Endothelial cell (in vitro differentiated cells): ENCODE results near the gene ARHGAP26. TPM values are rescaled to one million over a fixed set of nuclear protein-coding genes. Genes with fewer than 3 reads are reported as not detected.

Experiments
- DNase-seq: peaks from one replicate; pipeline ENCODE4 v3.0.0; 2021; ENCODE audit warnings: low spot score
- H3K27ac Mint-ChIP-seq: one replicate; pipeline ENCODE4 v1.8.0; 2021; ENCODE audit warnings: mixed read lengths, inconsistent platforms; ENCODE audit not compliant: unreplicated experiment
- H3K27me3 Mint-ChIP-seq: one replicate; pipeline ENCODE4 v1.8.0; 2021; ENCODE audit warnings: mild to moderate bottlenecking, moderate library complexity, mixed read lengths, inconsistent platforms; ENCODE audit not compliant: unreplicated experiment
- H3K36me3 Mint-ChIP-seq: one replicate; pipeline ENCODE4 v1.8.0; 2021; ENCODE audit warnings: mild to moderate bottlenecking, low read depth, mixed read lengths, inconsistent platforms; ENCODE audit not compliant: unreplicated experiment
- H3K4me1 Mint-ChIP-seq: one replicate; pipeline ENCODE4 v1.8.0; 2021; ENCODE audit warnings: mild to moderate bottlenecking, mixed read lengths, inconsistent platforms; ENCODE audit not compliant: unreplicated experiment
- H3K4me3 Mint-ChIP-seq: one replicate; pipeline ENCODE4 v1.8.0; 2021; ENCODE audit warnings: mild to moderate bottlenecking, mixed read lengths, inconsistent platforms; ENCODE audit not compliant: unreplicated experiment
- H3K9me3 Mint-ChIP-seq: one replicate; pipeline ENCODE4 v1.8.0; 2021; ENCODE audit warnings: mixed read lengths, inconsistent platforms; ENCODE audit not compliant: unreplicated experiment
- total RNA-seq: library from RNA; stranded (reverse); fragmentation: NEBNext Ultra II Directional; extraction: Animal tissue kit (Norgen Biotek cat#: 25700); gene quantifications from one replicate; pipeline ENCODE4 v1.2.1, GENCODE V29; 2021; ENCODE audit not compliant: unreplicated experiment
- TF ChIP-seq, protein P1 (sequence below): fragments of 200-600 bp; sonication (generic); IDR thresholded peaks from one replicate; pipeline ENCODE4 v1.5.0; 2021; ENCODE audit warnings: antibody characterized with exemption; ENCODE audit not compliant: unreplicated experiment

The ARHGAP26 gene
- total RNA-seq, 1 donor from 2014 or later = 81.5 TPM

DNA sequence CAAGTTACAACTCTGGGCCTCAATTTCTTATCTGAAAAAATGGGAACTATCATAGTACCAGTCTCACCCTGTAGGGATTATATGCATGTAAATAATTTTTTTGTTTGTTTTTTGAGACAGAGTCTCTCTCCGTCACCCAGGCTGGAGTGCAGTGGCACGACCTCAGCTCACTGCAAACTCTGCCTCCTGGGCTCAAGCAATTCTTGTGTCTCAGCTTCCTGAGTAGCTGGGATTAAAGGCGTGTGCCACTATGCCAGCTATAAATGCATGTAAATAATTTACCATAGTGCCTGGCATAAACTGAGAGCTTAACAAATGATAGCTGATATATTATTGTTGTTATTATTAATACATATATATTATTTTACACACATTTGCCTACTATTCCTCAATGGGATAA is 3.0 kb upstream of the ARHGAP26 start:
- Mint-ChIP-seq H3K27ac (no peak overlapping the region), H3K4me1 (peaks cover 18% of the 10 kb centered on the region), H3K36me3 (peaks cover 7% of the 10 kb centered on the region), H3K4me3 (no peak overlapping the region), H3K27me3 (peaks cover 10% of the 10 kb centered on the region), H3K9me3 (no peaks in the 10 kb centered on the region)
- DNase-seq = no peak
- TF ChIP-seq, protein P1, sequence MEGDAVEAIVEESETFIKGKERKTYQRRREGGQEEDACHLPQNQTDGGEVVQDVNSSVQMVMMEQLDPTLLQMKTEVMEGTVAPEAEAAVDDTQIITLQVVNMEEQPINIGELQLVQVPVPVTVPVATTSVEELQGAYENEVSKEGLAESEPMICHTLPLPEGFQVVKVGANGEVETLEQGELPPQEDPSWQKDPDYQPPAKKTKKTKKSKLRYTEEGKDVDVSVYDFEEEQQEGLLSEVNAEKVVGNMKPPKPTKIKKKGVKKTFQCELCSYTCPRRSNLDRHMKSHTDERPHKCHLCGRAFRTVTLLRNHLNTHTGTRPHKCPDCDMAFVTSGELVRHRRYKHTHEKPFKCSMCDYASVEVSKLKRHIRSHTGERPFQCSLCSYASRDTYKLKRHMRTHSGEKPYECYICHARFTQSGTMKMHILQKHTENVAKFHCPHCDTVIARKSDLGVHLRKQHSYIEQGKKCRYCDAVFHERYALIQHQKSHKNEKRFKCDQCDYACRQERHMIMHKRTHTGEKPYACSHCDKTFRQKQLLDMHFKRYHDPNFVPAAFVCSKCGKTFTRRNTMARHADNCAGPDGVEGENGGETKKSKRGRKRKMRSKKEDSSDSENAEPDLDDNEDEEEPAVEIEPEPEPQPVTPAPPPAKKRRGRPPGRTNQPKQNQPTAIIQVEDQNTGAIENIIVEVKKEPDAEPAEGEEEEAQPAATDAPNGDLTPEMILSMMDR = no peak

DNA sequence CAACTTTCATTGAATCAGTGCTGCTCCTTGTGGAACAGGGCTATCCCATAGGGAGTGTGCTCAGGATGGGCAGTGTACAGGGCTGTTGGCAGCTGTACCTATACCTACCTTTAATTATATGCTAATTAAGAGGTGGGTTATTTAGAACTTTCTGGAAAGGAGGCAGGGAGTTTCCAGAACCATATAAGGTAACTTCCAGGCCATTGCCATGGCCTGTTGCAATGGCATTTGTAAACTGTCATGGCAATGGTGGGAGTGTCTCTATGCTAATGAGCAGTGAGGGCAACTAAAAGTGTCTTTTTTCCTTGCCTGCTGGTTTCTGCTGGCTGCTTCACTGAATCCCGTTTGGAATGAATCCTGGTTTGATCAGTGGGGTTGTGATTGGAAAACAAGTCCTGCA is 2.3 kb upstream of the ARHGAP26 start:
- peaks cover 12% of the 10 kb centered on the region for H3K27me3 Mint-ChIP-seq
- TF ChIP-seq, protein P1 = no peak
- H3K4me3 Mint-ChIP-seq = no peak overlapping the region
- no peaks in the 10 kb centered on the region for H3K9me3 Mint-ChIP-seq
- H3K4me1 Mint-ChIP-seq = peaks cover 24% of the 10 kb centered on the region
- H3K36me3 Mint-ChIP-seq = peaks cover 7% of the 10 kb centered on the region
- no peak overlapping the region for H3K27ac Mint-ChIP-seq
- no peak for DNase-seq

DNA sequence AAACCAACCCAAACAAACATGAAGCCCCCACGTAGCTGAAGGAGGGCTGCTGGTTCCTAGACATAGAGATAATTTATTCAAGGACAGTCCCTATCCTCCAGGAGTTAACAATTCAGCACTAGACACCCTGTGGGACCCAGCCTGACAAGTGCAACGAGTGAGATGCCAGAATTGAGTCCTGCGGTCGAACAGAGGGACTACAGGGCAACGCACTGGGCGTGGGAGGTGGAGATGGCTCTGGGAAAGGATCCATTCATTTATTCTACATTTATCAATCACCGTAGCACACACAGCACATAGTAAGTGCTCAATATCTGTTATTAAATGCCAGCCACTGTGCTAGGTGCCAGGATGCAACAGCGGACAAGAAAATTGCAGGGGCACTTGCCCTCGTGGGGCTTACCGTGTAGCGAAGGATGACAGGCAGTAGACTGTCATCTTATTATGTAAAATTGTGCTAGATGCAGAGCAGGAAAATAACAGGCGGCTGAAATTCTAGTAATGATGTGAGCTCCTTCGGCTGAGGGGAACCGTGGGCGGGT is 855 bp upstream of the ARHGAP26 start:
- Mint-ChIP-seq H3K36me3 (peaks cover 7% of the 10 kb centered on the region), H3K27me3 (peaks cover 12% of the 10 kb centered on the region), H3K4me1 (peaks cover 29% of the 10 kb centered on the region), H3K4me3 (peak overlapping the region; percentile 99), H3K9me3 (no peaks in the 10 kb centered on the region), H3K27ac (peak overlapping the region; percentile 54)
- DNase-seq = no peak
- TF ChIP-seq, protein P1 = no peak

DNA sequence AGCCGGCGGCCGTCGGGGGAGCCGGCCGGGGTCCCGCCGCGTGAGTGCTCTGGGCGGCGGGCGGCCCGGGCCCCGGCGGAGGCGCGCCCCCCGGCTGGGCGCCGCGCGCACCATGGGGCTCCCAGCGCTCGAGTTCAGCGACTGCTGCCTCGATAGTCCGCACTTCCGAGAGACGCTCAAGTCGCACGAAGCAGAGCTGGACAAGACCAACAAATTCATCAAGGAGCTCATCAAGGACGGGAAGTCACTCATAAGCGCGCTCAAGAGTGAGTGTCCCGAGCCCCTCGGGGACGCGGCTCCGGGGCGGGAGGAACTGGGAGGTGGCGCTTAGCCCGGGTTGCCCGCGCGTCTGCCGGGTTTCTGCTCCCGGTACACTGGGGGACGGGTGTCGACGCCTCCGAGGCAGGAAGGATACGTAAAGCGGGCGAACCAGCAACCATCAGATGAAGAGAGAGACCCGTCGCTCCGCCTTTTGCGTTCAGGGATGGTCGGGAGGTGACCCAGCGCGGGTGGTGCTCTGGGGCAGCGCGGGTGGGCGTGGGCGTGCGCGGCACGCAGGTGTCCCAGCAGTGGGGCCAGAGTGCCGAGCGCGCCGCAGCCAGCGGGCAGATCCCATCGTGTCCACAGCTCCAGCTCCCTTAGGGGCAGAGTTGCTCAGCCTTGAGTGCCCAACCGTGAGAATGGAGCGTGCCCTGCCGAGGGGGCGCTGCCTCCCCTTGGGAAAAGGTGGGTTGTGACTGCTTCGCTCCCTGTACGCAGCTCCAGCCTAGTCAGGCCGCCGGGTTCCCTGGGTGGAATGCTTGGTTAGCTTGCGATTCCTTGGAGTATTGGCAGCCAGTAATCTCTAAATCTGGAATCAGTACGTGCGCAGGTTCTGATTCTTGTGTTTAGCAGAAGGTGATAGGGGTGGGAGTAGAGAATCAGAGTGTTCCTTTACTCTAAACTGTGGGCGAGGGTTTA is 753 bp downstream of the ARHGAP26 start:
- Mint-ChIP-seq H3K27me3 (peaks cover 12% of the 10 kb centered on the region), H3K27ac (peak overlapping the region; percentile 81), H3K9me3 (no peaks in the 10 kb centered on the region), H3K4me1 (peaks cover 29% of the 10 kb centered on the region), H3K4me3 (peak overlapping the region; percentile 97), H3K36me3 (peaks cover 7% of the 10 kb centered on the region)
- TF ChIP-seq, protein P1 = no peak
- DNase-seq = peak; percentile 50

DNA sequence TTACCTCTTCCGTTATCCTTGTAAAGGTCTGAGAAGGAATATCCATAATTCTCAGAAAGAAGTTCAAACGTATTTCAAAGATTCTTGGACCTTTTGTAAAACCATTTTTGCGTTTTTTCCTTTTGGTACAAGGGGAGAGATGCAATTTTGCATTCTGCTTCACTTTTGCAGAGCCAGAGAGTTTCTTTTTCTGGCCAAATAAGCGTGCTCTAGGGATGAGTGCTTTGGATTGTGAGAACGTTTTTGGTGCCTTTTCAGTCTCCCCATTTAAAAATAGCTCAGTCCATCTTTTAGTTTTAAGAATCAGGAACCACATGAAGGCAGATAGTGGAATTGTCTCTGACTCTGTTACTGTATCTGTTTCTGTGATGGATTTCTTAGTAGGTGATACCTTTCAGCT is 1.5 kb downstream of the ARHGAP26 start:
- H3K36me3 Mint-ChIP-seq = peaks cover 7% of the 10 kb centered on the region
- peaks cover 29% of the 10 kb centered on the region for H3K4me1 Mint-ChIP-seq
- DNase-seq = no peak
- peak overlapping the region; percentile 97 for H3K4me3 Mint-ChIP-seq
- TF ChIP-seq, protein P1 = no peak
- peak overlapping the region; percentile 72 for H3K27ac Mint-ChIP-seq
- peaks cover 12% of the 10 kb centered on the region for H3K27me3 Mint-ChIP-seq
- H3K9me3 Mint-ChIP-seq = no peaks in the 10 kb centered on the region
